ENCODE results near the gene CTCFL.

Gene CTCFL

DNA sequence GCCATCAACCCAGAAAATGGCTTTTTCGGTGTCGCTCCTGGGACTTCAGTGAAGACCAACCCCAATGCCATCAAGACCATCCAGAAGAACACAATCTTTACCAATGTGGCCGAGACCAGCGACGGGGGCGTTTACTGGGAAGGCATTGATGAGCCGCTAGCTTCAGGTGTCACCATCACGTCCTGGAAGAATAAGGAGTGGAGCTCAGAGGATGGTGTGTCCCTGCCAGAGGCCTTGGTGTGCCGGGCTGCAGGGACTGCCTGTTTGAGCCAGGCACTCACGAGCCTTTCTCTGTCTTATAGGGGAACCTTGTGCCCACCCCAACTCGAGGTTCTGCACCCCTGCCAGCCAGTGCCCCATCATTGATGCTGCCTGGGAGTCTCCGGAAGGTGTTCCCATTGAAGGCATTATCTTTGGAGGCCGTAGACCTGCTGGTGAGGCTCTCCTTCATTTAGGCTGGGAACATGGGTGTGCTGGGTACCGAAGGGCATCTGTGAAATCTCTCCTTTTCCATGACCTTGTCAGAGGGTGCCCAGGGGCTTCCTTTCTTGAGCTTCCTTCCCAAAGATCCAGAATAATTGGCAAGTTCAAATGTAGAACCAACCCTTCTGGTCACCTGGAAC lies 39.4 kb upstream of the CTCFL start:
- Mint-ChIP-seq H3K9me3 (no peaks in the 10 kb centered on the region), H3K4me1 (ENCODE audit: low read depth) (no peaks in the 10 kb centered on the region), H3K4me3 (no peak overlapping the region), H3K36me3 (ENCODE audit: low read depth) (no peaks in the 10 kb centered on the region), H3K27me3 (ENCODE audit: low read depth) (peaks cover 4% of the 10 kb centered on the region), H3K27ac (no peak overlapping the region)

GRCh38 chr20:57563522-57563921 lies 38.6 kb upstream of the CTCFL start:
- H3K27me3 Mint-ChIP-seq (ENCODE audit: low read depth), result peaks cover 4% of the 10 kb centered on the region
- H3K4me1 Mint-ChIP-seq (ENCODE audit: low read depth), result no peaks in the 10 kb centered on the region
- H3K27ac Mint-ChIP-seq, result no peak overlapping the region
- no peaks in the 10 kb centered on the region for H3K36me3 Mint-ChIP-seq (ENCODE audit: low read depth)
- no peaks in the 10 kb centered on the region for H3K9me3 Mint-ChIP-seq
- no peak overlapping the region for H3K4me3 Mint-ChIP-seq

- peaks cover 4% of the 10 kb centered on the region for H3K27me3 Mint-ChIP-seq (ENCODE audit: low read depth)
- no peak overlapping the region for H3K27ac Mint-ChIP-seq
- no peaks in the 10 kb centered on the region for H3K36me3 Mint-ChIP-seq (ENCODE audit: low read depth)
- no peaks in the 10 kb centered on the region for H3K4me1 Mint-ChIP-seq (ENCODE audit: low read depth)
- no peaks in the 10 kb centered on the region for H3K9me3 Mint-ChIP-seq
- H3K4me3 Mint-ChIP-seq, result no peak overlapping the region
Observed at GRCh38 chr20:57562541-57563465, 37.9 kb upstream of the CTCFL start.

GRCh38 chr20:57561356-57562279 lies 36.7 kb upstream of the CTCFL start:
- peaks cover 12% of the 10 kb centered on the region for H3K27me3 Mint-ChIP-seq (ENCODE audit: low read depth)
- H3K4me3 Mint-ChIP-seq, result no peak overlapping the region
- no peaks in the 10 kb centered on the region for H3K4me1 Mint-ChIP-seq (ENCODE audit: low read depth)
- H3K9me3 Mint-ChIP-seq, result no peaks in the 10 kb centered on the region
- no peaks in the 10 kb centered on the region for H3K36me3 Mint-ChIP-seq (ENCODE audit: low read depth)
- H3K27ac Mint-ChIP-seq, result no peak overlapping the region

DNA sequence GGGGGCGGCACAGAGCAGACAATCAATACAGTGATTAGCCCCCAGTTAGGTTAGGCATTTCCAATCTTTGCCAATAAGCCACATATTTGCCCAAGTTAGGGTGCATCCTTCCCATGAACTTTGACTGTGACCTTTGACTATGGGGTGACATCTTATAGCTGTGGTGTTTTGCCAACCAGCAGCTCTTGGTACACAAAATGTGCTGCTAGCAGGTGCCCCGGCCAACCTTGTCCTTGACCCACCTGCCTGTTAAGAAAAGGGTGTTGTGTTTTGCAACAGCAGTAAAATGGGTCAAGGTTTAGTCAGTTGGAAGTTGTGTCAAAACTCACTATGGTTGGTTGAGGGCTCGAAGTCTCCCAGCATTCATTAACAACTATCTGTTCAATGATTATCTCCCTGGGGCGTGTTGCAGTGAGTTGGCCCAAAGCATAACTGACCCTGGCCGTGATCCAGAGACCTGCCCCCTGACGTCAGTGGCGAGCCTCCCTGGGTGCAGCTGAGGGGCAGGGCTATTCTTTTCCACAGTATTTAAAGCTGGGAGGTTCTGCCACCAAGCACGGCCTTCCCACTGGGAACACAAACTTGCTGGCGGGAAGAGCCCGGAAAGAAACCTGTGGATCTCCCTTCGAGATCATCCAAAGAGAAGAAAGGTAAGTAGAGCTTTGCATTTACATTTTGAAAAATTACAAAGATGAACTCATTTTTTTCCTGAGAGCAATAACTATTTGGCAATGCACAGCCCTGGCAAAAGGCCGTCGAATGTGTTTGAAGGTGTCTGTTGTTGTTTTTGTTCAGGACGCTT lies 35.8 kb upstream of the CTCFL start, which contains the start of gene PCK1:
PCK1 (plus strand) TSS at position 557 of the 802 bp plus-strand sequence. CDS start 302 bp downstream, outside the sequence.
- Mint-ChIP-seq H3K36me3 (ENCODE audit: low read depth) (no peaks in the 10 kb centered on the region), H3K27ac (no peak within 1 kb of the TSS), H3K27me3 (ENCODE audit: low read depth) (peaks cover 12% of the 10 kb centered on the region), H3K4me3 (no peak within 1 kb of the TSS), H3K4me1 (ENCODE audit: low read depth) (no peaks in the 10 kb centered on the region), H3K9me3 (no peaks in the 10 kb centered on the region)

DNA sequence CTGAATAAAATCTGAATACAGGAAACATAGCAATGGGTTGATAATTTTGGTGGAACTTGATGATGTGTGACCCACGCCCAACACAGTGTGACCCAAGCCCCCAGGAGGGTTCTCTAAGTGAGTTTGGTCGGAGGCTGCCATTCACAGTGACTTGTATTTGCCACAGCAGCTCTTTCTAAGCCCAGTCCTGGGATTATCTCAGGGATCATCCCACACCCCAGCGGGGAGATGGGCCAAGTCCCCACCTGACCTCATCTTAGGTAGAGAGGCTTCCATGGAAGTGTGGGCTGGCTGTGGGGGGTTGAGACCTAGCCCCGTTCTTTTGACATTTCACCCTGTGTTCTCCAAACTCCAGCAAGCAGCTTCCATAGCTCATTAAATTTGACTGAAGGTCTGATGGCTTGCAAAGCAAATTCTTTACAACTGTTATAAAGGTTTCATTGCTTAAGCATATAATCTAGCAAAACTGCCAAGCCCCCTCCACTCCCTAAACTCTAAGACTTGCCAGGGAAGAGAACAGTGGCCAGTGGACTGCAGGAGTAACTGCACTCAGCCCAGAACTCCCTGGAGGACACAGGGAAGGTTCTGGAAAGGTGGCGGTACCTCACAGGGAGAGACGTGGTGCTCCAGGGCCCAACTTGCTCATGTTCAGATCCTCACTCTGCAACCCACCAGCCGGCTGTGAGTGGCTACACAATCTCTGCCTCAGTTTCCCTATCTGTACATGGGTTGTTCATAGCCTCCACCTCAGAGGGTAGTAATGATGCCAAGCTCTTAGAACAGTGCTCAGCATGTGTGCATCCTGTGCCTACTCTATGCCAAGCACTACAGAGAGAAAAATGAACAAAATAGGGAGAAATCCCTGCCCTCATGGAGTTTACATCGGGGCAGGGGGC lies 35.0 kb upstream of the CTCFL start:
- H3K4me3 Mint-ChIP-seq, result no peak overlapping the region
- H3K36me3 Mint-ChIP-seq (ENCODE audit: low read depth), result no peaks in the 10 kb centered on the region
- H3K27me3 Mint-ChIP-seq (ENCODE audit: low read depth), result peaks cover 13% of the 10 kb centered on the region
- H3K27ac Mint-ChIP-seq, result no peak overlapping the region
- H3K9me3 Mint-ChIP-seq, result no peaks in the 10 kb centered on the region
- H3K4me1 Mint-ChIP-seq (ENCODE audit: low read depth), result no peaks in the 10 kb centered on the region

- no peaks in the 10 kb centered on the region for H3K36me3 Mint-ChIP-seq (ENCODE audit: low read depth)
- H3K9me3 Mint-ChIP-seq, result no peaks in the 10 kb centered on the region
- no peak overlapping the region for H3K4me3 Mint-ChIP-seq
- H3K4me1 Mint-ChIP-seq (ENCODE audit: low read depth), result no peaks in the 10 kb centered on the region
- peaks cover 14% of the 10 kb centered on the region for H3K27me3 Mint-ChIP-seq (ENCODE audit: low read depth)
- H3K27ac Mint-ChIP-seq, result no peak overlapping the region
Observed at GRCh38 chr20:57559289-57559634, 34.3 kb upstream of the CTCFL start.

DNA sequence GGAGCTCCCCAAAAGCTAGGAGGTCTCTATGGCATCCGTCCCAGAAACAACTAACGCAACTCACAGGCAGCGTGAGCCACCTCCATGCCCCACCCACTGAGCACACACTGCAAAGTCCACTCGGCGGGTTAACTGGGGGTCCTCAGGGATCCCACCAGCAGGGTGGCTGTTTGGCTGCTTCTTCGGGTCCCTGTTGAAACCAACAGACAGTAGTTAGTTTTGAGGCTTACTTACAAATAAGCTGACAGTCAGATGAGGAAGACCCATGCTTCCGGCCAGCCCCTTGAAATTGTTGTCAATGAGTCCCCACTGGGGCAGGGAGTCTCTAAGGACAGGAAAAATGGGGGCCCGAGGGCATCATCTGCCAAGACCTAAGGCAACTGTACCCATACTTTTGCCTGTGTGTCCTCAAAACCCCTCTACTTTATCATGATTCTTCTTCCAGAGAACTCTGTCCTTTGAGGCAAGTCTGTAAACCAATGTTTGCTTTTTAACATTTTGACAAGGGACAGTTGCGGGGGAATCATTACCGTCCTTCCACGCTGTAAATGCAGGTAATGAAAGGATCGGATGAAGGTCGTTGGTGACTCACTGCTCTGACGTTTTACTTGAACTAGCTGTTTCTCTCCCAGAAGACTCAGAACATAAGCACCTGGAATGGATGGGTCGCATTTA lies 33.8 kb upstream of the CTCFL start:
- Mint-ChIP-seq H3K27ac (no peak overlapping the region), H3K4me1 (ENCODE audit: low read depth) (no peaks in the 10 kb centered on the region), H3K27me3 (ENCODE audit: low read depth) (peaks cover 14% of the 10 kb centered on the region), H3K9me3 (no peaks in the 10 kb centered on the region), H3K4me3 (no peak overlapping the region), H3K36me3 (ENCODE audit: low read depth) (no peaks in the 10 kb centered on the region)

GRCh38 chr20:57557926-57558613 lies 33.1 kb upstream of the CTCFL start:
- Mint-ChIP-seq H3K4me1 (ENCODE audit: low read depth) (no peaks in the 10 kb centered on the region), H3K4me3 (no peak overlapping the region), H3K9me3 (no peaks in the 10 kb centered on the region), H3K27ac (no peak overlapping the region), H3K36me3 (ENCODE audit: low read depth) (no peaks in the 10 kb centered on the region), H3K27me3 (ENCODE audit: low read depth) (peaks cover 14% of the 10 kb centered on the region)

- H3K36me3 Mint-ChIP-seq (ENCODE audit: low read depth), result no peaks in the 10 kb centered on the region
- H3K9me3 Mint-ChIP-seq, result no peaks in the 10 kb centered on the region
- H3K27ac Mint-ChIP-seq, result no peak overlapping the region
- H3K4me3 Mint-ChIP-seq, result no peak overlapping the region
- no peaks in the 10 kb centered on the region for H3K4me1 Mint-ChIP-seq (ENCODE audit: low read depth)
- H3K27me3 Mint-ChIP-seq (ENCODE audit: low read depth), result peaks cover 14% of the 10 kb centered on the region
Observed at GRCh38 chr20:57556980-57557274, 32.0 kb upstream of the CTCFL start.

- H3K4me3 Mint-ChIP-seq, result no peak overlapping the region
- no peaks in the 10 kb centered on the region for H3K4me1 Mint-ChIP-seq (ENCODE audit: low read depth)
- H3K27me3 Mint-ChIP-seq (ENCODE audit: low read depth), result peaks cover 14% of the 10 kb centered on the region
- H3K36me3 Mint-ChIP-seq (ENCODE audit: low read depth), result no peaks in the 10 kb centered on the region
- no peak overlapping the region for H3K27ac Mint-ChIP-seq
- H3K9me3 Mint-ChIP-seq, result no peaks in the 10 kb centered on the region
Observed at GRCh38 chr20:57555457-57556184, 30.7 kb upstream of the CTCFL start.

All from T-helper 1 cell treated with Interleukin-12 subunit alpha and Interleukin-12 subunit beta and Interleukin-4 antibody, amounts not matched to agents 30 μg/mL and 1 μg/mL, for 36 hours (primary cell).